GM12878 (cell line): ENCODE measurements around the gene DLG2.

Source experiments
- JUND ChIP-seq: IDR thresholded peaks from 2 replicates; pipeline ENCODE4 v1.6.1; 2012; ENCODE audit warnings: low read depth, mild to moderate bottlenecking, low read length, improper control_type of control experiment, moderate library complexity
- ZBTB33 ChIP-seq: fragments of 450-650 bp; IDR thresholded peaks from 2 replicates; pipeline ENCODE4 v1.6.1; 2017; ENCODE audit warnings: mild to moderate bottlenecking

DNA sequence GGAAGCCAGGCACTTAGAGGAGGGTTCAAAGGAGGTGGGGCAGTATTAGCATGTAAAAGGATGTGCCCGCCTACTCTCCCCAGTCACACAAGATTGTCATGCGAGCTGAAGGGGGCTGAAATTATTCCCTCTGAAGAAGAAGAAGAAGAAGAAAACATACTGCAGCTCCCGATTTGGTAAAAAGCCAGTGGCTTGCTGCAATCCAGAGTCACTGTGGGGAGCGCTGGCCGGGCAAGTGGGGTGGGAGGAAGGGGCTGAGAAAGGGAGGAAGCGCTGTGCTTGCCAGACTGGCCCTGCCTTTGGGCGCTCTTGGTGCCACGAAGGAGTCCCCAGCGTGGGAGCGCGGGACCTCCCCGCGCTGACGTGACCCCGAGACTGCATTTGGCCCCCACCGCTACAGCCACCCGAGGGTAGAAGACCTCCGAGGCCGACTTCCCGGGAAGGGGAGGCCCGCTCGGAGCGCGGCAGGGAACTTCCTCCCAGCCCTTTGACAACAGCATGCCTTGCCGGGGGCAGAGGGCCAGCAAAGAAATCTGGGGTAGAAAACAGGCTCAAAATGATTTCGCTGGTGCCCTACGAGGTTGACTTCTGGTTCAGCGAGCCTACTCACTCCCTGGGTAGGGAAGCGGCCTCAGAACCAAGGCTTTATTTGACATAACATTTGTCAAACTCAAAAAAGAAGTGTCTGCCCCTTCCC is 906.3 kb downstream of the DLG2 start:
- TF ChIP-seq JUND (no peak), ZBTB33 (no peak)
